Measurements from ENCODE around the gene ROBO1. TPM values are rescaled to one million over a fixed set of nuclear protein-coding genes. Genes with fewer than 3 reads are reported as not detected.

ROBO1 gene
- total RNA-seq, 1 experiment from 2014 or later = 67.6 TPM

- Histone ChIP-seq H3K27ac (ENCODE audit: low read depth, low read length, poor library complexity, severe bottlenecking) (no peak overlapping the region), H3K9me3 (ENCODE audit: low read depth, low read length, poor library complexity, severe bottlenecking) (no peaks in the 10 kb centered on the region), H3K36me3 (ENCODE audit: insufficient read depth, low read length, poor library complexity, severe bottlenecking) (no peaks in the 10 kb centered on the region), H3K4me3 (ENCODE audit: low read depth, low read length, poor library complexity, severe bottlenecking) (no peak overlapping the region), H3K27me3 (replicated peaks; ENCODE audit: insufficient read depth, low read depth, low read length, poor library complexity) (no peaks in the 10 kb centered on the region), H3K4me1 (ENCODE audit: insufficient read depth, low read length, poor library complexity, severe bottlenecking) (peaks cover 2% of the 10 kb centered on the region)
- ChIA-PET POLR2A (ENCODE audit: low non-redundant PET) (no interaction called here), CTCF (no interaction called here)
- intact Hi-C loops (cut with micrococcal nuclease; ENCODE audit: unreplicated experiment) = loop anchor here (2.0 kb wide), 1 partner anchor 374 kb away; no protein-coding TSS in a partner anchor
- TF ChIP-seq EZH2 (IDR thresholded peaks at IDR 0.05; ENCODE audit: borderline replicate concordance, low read depth, low read length, poor library complexity, severe bottlenecking) = no peak
- TF ChIP-seq CTCF (conservative IDR thresholded peaks at IDR 0.05; ENCODE audit: low read depth, low read length) = peak; percentile 73
- DNase-seq (ENCODE audit: low spot score) = peak; percentile 87
- BruUV-seq (replicated peaks) = no TSS peak
Observed at GRCh38 chr3:79032686-79033318, 735.0 kb downstream of the ROBO1 start.

- peaks cover 20% of the 10 kb centered on the region for H3K4me1 ChIP-seq (ENCODE audit: insufficient read depth, low read length, poor library complexity, severe bottlenecking)
- TF ChIP-seq CTCF (conservative IDR thresholded peaks at IDR 0.05; ENCODE audit: low read depth, low read length) (no peak), EZH2 (IDR thresholded peaks at IDR 0.05; ENCODE audit: borderline replicate concordance, low read depth, low read length, poor library complexity, severe bottlenecking) (no peak)
- H3K9me3 ChIP-seq (ENCODE audit: low read depth, low read length, poor library complexity, severe bottlenecking) = no peaks in the 10 kb centered on the region
- BruUV-seq (replicated peaks) = no TSS peak
- H3K4me3 ChIP-seq (ENCODE audit: low read depth, low read length, poor library complexity, severe bottlenecking) = no peak overlapping the region
- POLR2A ChIA-PET (ENCODE audit: low non-redundant PET) = no interaction called here
- H3K27ac ChIP-seq (ENCODE audit: low read depth, low read length, poor library complexity, severe bottlenecking) = no peak overlapping the region
- intact Hi-C loops (cut with micrococcal nuclease; ENCODE audit: unreplicated experiment) = no loop called here
- H3K36me3 ChIP-seq (ENCODE audit: insufficient read depth, low read length, poor library complexity, severe bottlenecking) = no peaks in the 10 kb centered on the region
- CTCF ChIA-PET = no interaction called here
- no peaks in the 10 kb centered on the region for H3K27me3 ChIP-seq (replicated peaks; ENCODE audit: insufficient read depth, low read depth, low read length, poor library complexity)
- DNase-seq (ENCODE audit: low spot score) = no peak
Observed at GRCh38 chr3:79030157-79030556, 737.6 kb downstream of the ROBO1 start.

GRCh38 chr3:79028916-79029315 lies 738.9 kb downstream of the ROBO1 start:
- Histone ChIP-seq H3K4me3 (ENCODE audit: low read depth, low read length, poor library complexity, severe bottlenecking) (no peak overlapping the region), H3K4me1 (ENCODE audit: insufficient read depth, low read length, poor library complexity, severe bottlenecking) (peaks cover 20% of the 10 kb centered on the region), H3K27ac (ENCODE audit: low read depth, low read length, poor library complexity, severe bottlenecking) (no peak overlapping the region), H3K27me3 (replicated peaks; ENCODE audit: insufficient read depth, low read depth, low read length, poor library complexity) (no peaks in the 10 kb centered on the region), H3K9me3 (ENCODE audit: low read depth, low read length, poor library complexity, severe bottlenecking) (no peaks in the 10 kb centered on the region), H3K36me3 (ENCODE audit: insufficient read depth, low read length, poor library complexity, severe bottlenecking) (no peaks in the 10 kb centered on the region)
- DNase-seq (ENCODE audit: low spot score) = no peak
- BruUV-seq (replicated peaks) = no TSS peak
- TF ChIP-seq CTCF (conservative IDR thresholded peaks at IDR 0.05; ENCODE audit: low read depth, low read length) (no peak), EZH2 (IDR thresholded peaks at IDR 0.05; ENCODE audit: borderline replicate concordance, low read depth, low read length, poor library complexity, severe bottlenecking) (no peak)
- POLR2A ChIA-PET (ENCODE audit: low non-redundant PET) = no interaction called here
- CTCF ChIA-PET = no interaction called here
- intact Hi-C loops (cut with micrococcal nuclease; ENCODE audit: unreplicated experiment) = no loop called here

All from A673 (cell line).